A673 (cell line): ENCODE data around the gene CCDC106.

Experiments
- EZH2 ChIP-seq: fragments of 200-600 bp; sonication (generic); IDR thresholded peaks from 2 replicates; pipeline ENCODE4 v1.6.1; 2017; ENCODE audit warnings: borderline replicate concordance, low read depth, mild to moderate bottlenecking, mixed read lengths, antibody characterized with exemption, low read length; ENCODE audit not compliant: poor library complexity, severe bottlenecking
- TF ChIP-seq, protein P1 (sequence below): fragments of 300-800, 200-600 bp; sonication (generic); conservative IDR thresholded peaks from 2 replicates; pipeline ENCODE4 v1.5.1; 2017; ENCODE audit warnings: low read depth, mild to moderate bottlenecking, antibody characterized with exemption, low read length, moderate library complexity, mixed read lengths

DNA sequence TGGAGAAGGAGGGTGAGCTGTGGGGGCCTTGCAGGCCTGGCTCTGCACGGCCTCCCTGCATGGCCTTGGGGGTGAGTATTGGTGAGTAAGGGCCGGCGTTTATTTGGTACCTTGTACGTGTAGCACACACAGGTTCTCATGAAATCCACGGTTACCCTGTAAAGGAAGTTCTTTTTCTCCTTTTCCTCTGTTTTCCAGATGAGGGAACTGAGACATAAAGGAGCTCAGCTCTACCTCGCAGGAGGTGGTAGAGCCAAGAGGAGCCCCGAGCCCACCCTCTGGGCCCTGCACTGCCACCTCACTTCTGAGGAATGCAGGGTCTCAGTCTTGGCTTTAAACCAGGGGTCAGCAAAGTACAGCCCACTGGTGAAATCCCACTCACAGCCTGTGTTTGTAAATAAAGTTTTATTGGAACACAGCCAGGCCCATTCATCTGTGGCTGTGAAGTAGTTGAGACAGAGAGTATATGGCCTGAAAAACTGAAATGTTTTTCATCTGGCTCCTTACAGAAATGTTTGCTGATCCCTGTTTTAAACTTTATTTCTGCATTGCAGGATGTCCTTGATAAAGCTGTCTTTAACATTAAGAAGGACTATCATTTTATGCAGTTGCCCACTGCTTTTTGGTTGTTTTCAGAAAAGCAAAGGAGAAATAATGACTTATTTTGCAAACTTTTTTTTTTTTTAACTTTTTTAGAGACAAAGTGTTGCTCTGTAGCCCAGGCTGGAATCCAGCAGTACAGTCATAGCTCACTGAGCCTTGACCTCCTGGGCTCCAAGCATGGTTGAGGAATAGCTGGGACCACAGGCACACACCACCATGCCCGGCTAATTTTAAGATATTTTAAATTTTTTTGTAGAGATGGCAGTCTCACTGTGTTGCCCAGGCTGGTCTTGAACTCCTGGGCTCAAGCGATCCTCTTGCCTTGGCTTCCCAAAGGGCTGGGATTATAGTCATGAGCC lies 33.4 kb downstream of the CCDC106 start:
- TF ChIP-seq, protein P1, sequence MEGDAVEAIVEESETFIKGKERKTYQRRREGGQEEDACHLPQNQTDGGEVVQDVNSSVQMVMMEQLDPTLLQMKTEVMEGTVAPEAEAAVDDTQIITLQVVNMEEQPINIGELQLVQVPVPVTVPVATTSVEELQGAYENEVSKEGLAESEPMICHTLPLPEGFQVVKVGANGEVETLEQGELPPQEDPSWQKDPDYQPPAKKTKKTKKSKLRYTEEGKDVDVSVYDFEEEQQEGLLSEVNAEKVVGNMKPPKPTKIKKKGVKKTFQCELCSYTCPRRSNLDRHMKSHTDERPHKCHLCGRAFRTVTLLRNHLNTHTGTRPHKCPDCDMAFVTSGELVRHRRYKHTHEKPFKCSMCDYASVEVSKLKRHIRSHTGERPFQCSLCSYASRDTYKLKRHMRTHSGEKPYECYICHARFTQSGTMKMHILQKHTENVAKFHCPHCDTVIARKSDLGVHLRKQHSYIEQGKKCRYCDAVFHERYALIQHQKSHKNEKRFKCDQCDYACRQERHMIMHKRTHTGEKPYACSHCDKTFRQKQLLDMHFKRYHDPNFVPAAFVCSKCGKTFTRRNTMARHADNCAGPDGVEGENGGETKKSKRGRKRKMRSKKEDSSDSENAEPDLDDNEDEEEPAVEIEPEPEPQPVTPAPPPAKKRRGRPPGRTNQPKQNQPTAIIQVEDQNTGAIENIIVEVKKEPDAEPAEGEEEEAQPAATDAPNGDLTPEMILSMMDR = no peak
- no peak for TF ChIP-seq EZH2
